Keratinocyte (primary cell): ENCODE results near the gene ARHGEF2.

Experiments
- CTCF ChIP-seq, 3 experiments: IDR thresholded peaks in 1 of 3; conservative IDR thresholded peaks in 1 of 3; optimal IDR thresholded peaks in 1 of 3; 2 replicates in 2 of 3; 3 replicates in 1 of 3; pipeline versions ENCODE3 to v1.5.1; 2011; ENCODE audit warnings: low read length in 3 of 3, mild to moderate bottlenecking in 3 of 3, moderate library complexity in 2 of 3, control low read depth in 1 of 3, inconsistent platforms in 1 of 3; ENCODE audit not compliant: insufficient read depth in 2 of 3; ENCODE audit errors: extremely low read depth in 1 of 3
- EZH2 ChIP-seq: IDR thresholded peaks from one replicate; pipeline ENCODE4 v1.6.1; 2012; ENCODE audit warnings: inconsistent platforms, mild to moderate bottlenecking, low read length, moderate library complexity

- no peak for TF ChIP-seq EZH2
- no peak for TF ChIP-seq CTCF (optimal IDR thresholded peaks at IDR 0.05 in 1 of 3, IDR thresholded peaks at IDR 0.05 in 1 of 3, conservative IDR thresholded peaks at IDR 0.05 in 1 of 3; ENCODE audit: extremely low read depth in 1 of 3, insufficient read depth in 2 of 3, low read length in 3 of 3)
Measured at GRCh38 chr1:156012051-156012817, 33.9 kb upstream of the ARHGEF2 start.
